GM11168 (cell line): ENCODE data around the gene EHBP1L1.
"Not testable (repeated sequence)": the region's sequence is repeated elsewhere in the genome, so short reads cannot be mapped to it uniquely, and the experiment has no call there.

Experiments used
- in situ Hi-C: fragments of 300-500 bp; cut with MboI; formaldehyde crosslinking; loops from one replicate; pipeline ENCODE4 v1.12.0; 2022; ENCODE audit warnings: low sequenced_read_pairs; ENCODE audit not compliant: unreplicated experiment

The EHBP1L1 gene

GRCh38 chr11:65625628-65626342 is 49.9 kb downstream of the EHBP1L1 start:
- in situ Hi-C loops, result no loop called here

GRCh38 chr11:65627202-65627601 is 51.3 kb downstream of the EHBP1L1 start:
- in situ Hi-C loops, result no loop called here

- in situ Hi-C loops, result no loop called here
Observed at GRCh38 chr11:65629579-65629978, 53.7 kb downstream of the EHBP1L1 start.

- in situ Hi-C loops, result no loop called here
Observed at GRCh38 chr11:65630215-65630614, 54.4 kb downstream of the EHBP1L1 start.

- in situ Hi-C loops, result no loop called here
Observed at GRCh38 chr11:65633390-65634108, 57.7 kb downstream of the EHBP1L1 start.

- in situ Hi-C loops, result no loop called here
Observed at GRCh38 chr11:65634109-65634436, 58.2 kb downstream of the EHBP1L1 start.

GRCh38 chr11:65634440-65634839 is 58.6 kb downstream of the EHBP1L1 start:
- in situ Hi-C loops, result no loop called here

- in situ Hi-C loops, result no loop called here
Observed at GRCh38 chr11:65634905-65635731, 59.3 kb downstream of the EHBP1L1 start.

GRCh38 chr11:65636108-65637031 is 60.5 kb downstream of the EHBP1L1 start:
- in situ Hi-C loops, result no loop called here

GRCh38 chr11:65637032-65637557 is 61.2 kb downstream of the EHBP1L1 start:
- in situ Hi-C loops, result no loop called here

GRCh38 chr11:65637794-65638419 is 62.1 kb downstream of the EHBP1L1 start, which contains the start of gene SIPA1:
Gene SIPA1 (plus strand): TSS chr11:65638101. CDS start chr11:65640922, 2,821 bp downstream.
- in situ Hi-C loops, result no loop called here

- in situ Hi-C loops, result not testable (repeated sequence)
Observed at GRCh38 chr11:65639228-65639597, 63.4 kb downstream of the EHBP1L1 start.

GRCh38 chr11:65639623-65640482 is 64.0 kb downstream of the EHBP1L1 start:
- in situ Hi-C loops, result no loop called here

- in situ Hi-C loops, result no loop called here
Observed at GRCh38 chr11:65640483-65641296, 64.8 kb downstream of the EHBP1L1 start.

- in situ Hi-C loops, result no loop called here
Observed at GRCh38 chr11:65641297-65642013, 65.6 kb downstream of the EHBP1L1 start.
